Measurements from ENCODE around the gene NHP2. TPM values are rescaled to one million over a fixed set of nuclear protein-coding genes. Genes with fewer than 3 reads are reported as not detected.

The NHP2 gene
- total RNA-seq, 3 donors from 2014 or later (not counting 1 experiment from before 2014, with no cell fraction given): 39.2 to 43.5 (median 40.2) TPM

DNA sequence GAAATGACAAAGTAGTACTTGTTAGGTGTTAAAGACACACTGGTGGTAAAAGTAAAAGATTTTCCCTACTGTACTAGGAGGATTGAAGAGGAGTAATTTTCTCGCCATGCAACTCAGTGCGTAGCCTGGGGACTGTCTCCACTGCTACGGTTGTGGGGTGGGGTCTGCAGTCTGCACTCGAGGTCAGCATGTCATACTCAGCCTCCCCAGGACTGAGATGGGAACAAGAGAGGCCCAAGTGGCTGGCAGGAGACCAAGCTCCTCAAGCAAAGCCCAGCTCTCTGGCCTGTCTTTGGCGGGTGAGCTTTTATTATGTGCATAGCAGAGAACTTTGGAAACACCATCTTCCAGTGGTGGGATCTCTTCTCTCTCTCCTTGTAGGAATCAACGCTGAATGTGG is 10.4 kb downstream of the NHP2 start:
- H3K36me3 ChIP-seq (ENCODE audit: control insufficient read depth, insufficient read depth, low read length): peaks cover 30% of the 10 kb centered on the region
- no peaks in the 10 kb centered on the region for H3K4me1 Mint-ChIP-seq
- intact Hi-C loops (cut with micrococcal nuclease): no loop called here
- no peak overlapping the region for H3K27ac ChIP-seq (ENCODE audit: low read length)
- no peak overlapping the region for H3K27ac Mint-ChIP-seq
- TF ChIP-seq, protein P1, sequence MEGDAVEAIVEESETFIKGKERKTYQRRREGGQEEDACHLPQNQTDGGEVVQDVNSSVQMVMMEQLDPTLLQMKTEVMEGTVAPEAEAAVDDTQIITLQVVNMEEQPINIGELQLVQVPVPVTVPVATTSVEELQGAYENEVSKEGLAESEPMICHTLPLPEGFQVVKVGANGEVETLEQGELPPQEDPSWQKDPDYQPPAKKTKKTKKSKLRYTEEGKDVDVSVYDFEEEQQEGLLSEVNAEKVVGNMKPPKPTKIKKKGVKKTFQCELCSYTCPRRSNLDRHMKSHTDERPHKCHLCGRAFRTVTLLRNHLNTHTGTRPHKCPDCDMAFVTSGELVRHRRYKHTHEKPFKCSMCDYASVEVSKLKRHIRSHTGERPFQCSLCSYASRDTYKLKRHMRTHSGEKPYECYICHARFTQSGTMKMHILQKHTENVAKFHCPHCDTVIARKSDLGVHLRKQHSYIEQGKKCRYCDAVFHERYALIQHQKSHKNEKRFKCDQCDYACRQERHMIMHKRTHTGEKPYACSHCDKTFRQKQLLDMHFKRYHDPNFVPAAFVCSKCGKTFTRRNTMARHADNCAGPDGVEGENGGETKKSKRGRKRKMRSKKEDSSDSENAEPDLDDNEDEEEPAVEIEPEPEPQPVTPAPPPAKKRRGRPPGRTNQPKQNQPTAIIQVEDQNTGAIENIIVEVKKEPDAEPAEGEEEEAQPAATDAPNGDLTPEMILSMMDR (IDR thresholded peaks at IDR 0.05): no peak
- H3K36me3 Mint-ChIP-seq: peaks cover 1% of the 10 kb centered on the region
- no peaks in the 10 kb centered on the region for H3K9me3 ChIP-seq (ENCODE audit: control insufficient read depth, insufficient read depth, low read length)
- WGBS (ENCODE audit: insufficient coverage): 96% methylated on average over 6 of the region's 6 CpGs
- no peak for DNase-seq
- H3K4me3 ChIP-seq (ENCODE audit: low read length): no peak overlapping the region
- no peak overlapping the region for H3K4me3 Mint-ChIP-seq
- ATAC-seq: no peak
- H3K9me3 Mint-ChIP-seq: no peaks in the 10 kb centered on the region
- no peaks in the 10 kb centered on the region for H3K4me1 ChIP-seq (ENCODE audit: control insufficient read depth, insufficient read depth, low read length)
- no peaks in the 10 kb centered on the region for H3K27me3 ChIP-seq (ENCODE audit: control insufficient read depth, insufficient read depth, low read length)
- no peaks in the 10 kb centered on the region for H3K27me3 Mint-ChIP-seq (ENCODE audit: low read depth in 2 of 2)

DNA sequence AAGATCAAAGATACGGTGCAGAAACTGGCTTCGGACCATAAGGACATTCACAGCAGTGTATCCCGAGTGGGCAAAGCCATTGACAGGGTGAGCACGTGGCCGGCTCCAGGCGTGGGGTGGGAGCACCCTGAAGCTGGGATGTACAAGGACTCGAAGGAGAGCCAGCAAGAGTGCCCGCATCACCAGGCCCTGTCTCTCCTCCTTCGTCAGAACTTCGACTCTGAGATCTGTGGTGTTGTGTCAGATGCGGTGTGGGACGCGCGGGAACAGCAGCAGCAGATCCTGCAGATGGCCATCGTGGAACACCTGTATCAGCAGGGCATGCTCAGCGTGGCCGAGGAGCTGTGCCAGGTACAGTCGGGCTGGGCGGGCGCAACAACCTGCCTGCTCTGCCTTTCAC is 11.0 kb downstream of the NHP2 start:
- Mint-ChIP-seq H3K36me3 (no peaks in the 10 kb centered on the region), H3K27ac (no peak overlapping the region), H3K27me3 (ENCODE audit: low read depth in 2 of 2) (no peaks in the 10 kb centered on the region), H3K4me3 (no peak overlapping the region), H3K4me1 (no peaks in the 10 kb centered on the region), H3K9me3 (no peaks in the 10 kb centered on the region)
- intact Hi-C loops (cut with micrococcal nuclease): no loop called here
- no peak overlapping the region for H3K4me3 ChIP-seq (ENCODE audit: low read length)
- H3K36me3 ChIP-seq (ENCODE audit: control insufficient read depth, insufficient read depth, low read length): peaks cover 24% of the 10 kb centered on the region
- no peak overlapping the region for H3K27ac ChIP-seq (ENCODE audit: low read length)
- no peaks in the 10 kb centered on the region for H3K9me3 ChIP-seq (ENCODE audit: control insufficient read depth, insufficient read depth, low read length)
- no peaks in the 10 kb centered on the region for H3K27me3 ChIP-seq (ENCODE audit: control insufficient read depth, insufficient read depth, low read length)
- no peaks in the 10 kb centered on the region for H3K4me1 ChIP-seq (ENCODE audit: control insufficient read depth, insufficient read depth, low read length)
- WGBS (ENCODE audit: insufficient coverage): 96% methylated on average over 20 of the region's 20 CpGs
- no peak for ATAC-seq
- no peak for DNase-seq
- TF ChIP-seq, protein P1 (IDR thresholded peaks at IDR 0.05): no peak

DNA sequence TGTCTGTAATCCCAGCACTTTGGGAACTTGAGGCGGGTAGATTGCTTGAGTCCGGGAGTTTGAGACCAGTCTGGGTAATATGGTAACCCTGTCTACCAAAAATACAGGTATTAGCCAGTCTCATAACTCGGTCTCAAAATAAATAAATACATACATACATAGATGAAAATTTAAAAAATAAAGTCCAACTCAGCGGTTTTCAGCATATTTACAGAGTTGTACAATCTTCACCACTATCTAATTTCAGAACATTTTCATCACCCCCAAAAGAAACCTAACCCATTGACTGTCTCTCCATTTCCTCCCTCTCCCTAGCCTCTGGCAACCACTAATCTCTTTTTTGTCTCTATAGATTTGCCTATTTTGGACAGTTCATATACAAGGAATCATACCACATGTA is 12.1 kb downstream of the NHP2 start:
- Mint-ChIP-seq H3K27ac (no peak overlapping the region), H3K27me3 (ENCODE audit: low read depth in 2 of 2) (no peaks in the 10 kb centered on the region), H3K4me1 (no peaks in the 10 kb centered on the region), H3K4me3 (no peak overlapping the region), H3K9me3 (no peaks in the 10 kb centered on the region), H3K36me3 (no peaks in the 10 kb centered on the region)
- DNase-seq (no peak), ATAC-seq (no peak)
- Histone ChIP-seq H3K27me3 (ENCODE audit: control insufficient read depth, insufficient read depth, low read length) (no peaks in the 10 kb centered on the region), H3K4me1 (ENCODE audit: control insufficient read depth, insufficient read depth, low read length) (no peaks in the 10 kb centered on the region), H3K36me3 (ENCODE audit: control insufficient read depth, insufficient read depth, low read length) (peaks cover 13% of the 10 kb centered on the region), H3K9me3 (ENCODE audit: control insufficient read depth, insufficient read depth, low read length) (no peaks in the 10 kb centered on the region), H3K27ac (ENCODE audit: low read length) (no peak overlapping the region), H3K4me3 (ENCODE audit: low read length) (no peak overlapping the region)
- TF ChIP-seq, protein P1 (IDR thresholded peaks at IDR 0.05): no peak
- intact Hi-C loops (cut with micrococcal nuclease): no loop called here
- 93% methylated on average over 4 of the region's 4 CpGs for WGBS (ENCODE audit: insufficient coverage)

DNA sequence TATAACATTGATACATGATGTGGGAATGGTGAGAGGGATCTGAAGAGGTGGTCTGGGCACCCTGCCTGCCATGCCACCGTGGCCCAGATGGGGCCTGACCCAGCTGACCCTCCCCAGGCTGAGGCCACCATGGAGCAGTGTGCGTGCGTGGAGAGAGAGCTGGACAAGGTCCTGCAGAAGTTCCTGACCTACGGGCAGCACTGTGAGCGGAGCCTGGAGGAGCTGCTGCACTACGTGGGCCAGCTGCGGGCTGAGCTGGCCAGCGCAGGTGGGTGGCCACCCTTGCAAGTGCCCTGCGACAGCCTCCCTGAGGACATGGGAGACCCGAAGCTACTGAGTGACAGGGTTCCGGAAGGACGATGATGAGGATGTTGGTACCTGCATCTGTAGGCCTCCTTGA is 15.7 kb downstream of the NHP2 start:
- Histone ChIP-seq H3K27me3 (ENCODE audit: control insufficient read depth, insufficient read depth, low read length) (no peaks in the 10 kb centered on the region), H3K4me1 (ENCODE audit: control insufficient read depth, insufficient read depth, low read length) (no peaks in the 10 kb centered on the region), H3K4me3 (ENCODE audit: low read length) (no peak overlapping the region), H3K9me3 (ENCODE audit: control insufficient read depth, insufficient read depth, low read length) (no peaks in the 10 kb centered on the region), H3K36me3 (ENCODE audit: control insufficient read depth, insufficient read depth, low read length) (peaks cover 8% of the 10 kb centered on the region), H3K27ac (ENCODE audit: low read length) (no peak overlapping the region)
- no peak overlapping the region for H3K4me3 Mint-ChIP-seq
- ATAC-seq (no peak), DNase-seq (no peak)
- intact Hi-C loops (cut with micrococcal nuclease): no loop called here
- no peaks in the 10 kb centered on the region for H3K27me3 Mint-ChIP-seq (ENCODE audit: low read depth in 2 of 2)
- H3K27ac Mint-ChIP-seq: no peak overlapping the region
- 96% methylated on average over 12 of the region's 12 CpGs for WGBS (ENCODE audit: insufficient coverage)
- no peaks in the 10 kb centered on the region for H3K36me3 Mint-ChIP-seq
- H3K4me1 Mint-ChIP-seq: peaks cover 0 to 13% of the 10 kb centered on the region in 2 donors
- TF ChIP-seq, protein P1 (IDR thresholded peaks at IDR 0.05): no peak
- H3K9me3 Mint-ChIP-seq: no peaks in the 10 kb centered on the region
